ENCODE results near the gene PLCL2.
A peak's percentile ranks its signal among the peaks of the same experiment; 100 is the strongest.
"Not testable (repeated sequence)": the region's sequence is repeated elsewhere in the genome, so short reads cannot be mapped to it uniquely, and the experiment has no call there.

The PLCL2 gene

GRCh38 chr3:16918683-16919025 is 33.9 kb downstream of the PLCL2 start:
- DNase-seq, result no peak

GRCh38 chr3:16923112-16923511 is 38.4 kb downstream of the PLCL2 start:
- DNase-seq, result no peak

- no peak for DNase-seq
Observed at GRCh38 chr3:16927485-16927884, 42.7 kb downstream of the PLCL2 start.

GRCh38 chr3:16928386-16929132 is 43.8 kb downstream of the PLCL2 start:
- DNase-seq, result no peak

- no peak for DNase-seq
Observed at GRCh38 chr3:16929311-16929710, 44.6 kb downstream of the PLCL2 start.

- DNase-seq, result no peak
Observed at GRCh38 chr3:16932877-16933276, 48.1 kb downstream of the PLCL2 start.

- DNase-seq, result no peak
Observed at GRCh38 chr3:16935781-16936180, 51.0 kb downstream of the PLCL2 start.

- DNase-seq, result peak; percentile 38
Observed at GRCh38 chr3:16936233-16936632, 51.5 kb downstream of the PLCL2 start.

- no peak for DNase-seq
Observed at GRCh38 chr3:16936676-16937230, 52.0 kb downstream of the PLCL2 start.

- no peak for DNase-seq
Observed at GRCh38 chr3:16937326-16937845, 52.6 kb downstream of the PLCL2 start.

- no peak for DNase-seq
Observed at GRCh38 chr3:16940769-16941700, 56.3 kb downstream of the PLCL2 start.

- no peak for DNase-seq
Observed at GRCh38 chr3:16942955-16943354, 58.2 kb downstream of the PLCL2 start.

- DNase-seq, result no peak
Observed at GRCh38 chr3:16943857-16944256, 59.1 kb downstream of the PLCL2 start.

- DNase-seq, result no peak
Observed at GRCh38 chr3:16944356-16944755, 59.6 kb downstream of the PLCL2 start.

GRCh38 chr3:16945330-16945729 is 60.6 kb downstream of the PLCL2 start:
- no peak for DNase-seq

- no peak for DNase-seq
Observed at GRCh38 chr3:16950282-16950681, 65.5 kb downstream of the PLCL2 start.

- no peak for DNase-seq
Observed at GRCh38 chr3:16950845-16951244, 66.1 kb downstream of the PLCL2 start.

- not testable (repeated sequence) for DNase-seq
Observed at GRCh38 chr3:16957852-16958251, 73.1 kb downstream of the PLCL2 start.

GRCh38 chr3:16960125-16960524 is 75.4 kb downstream of the PLCL2 start:
- no peak for DNase-seq

GRCh38 chr3:16961621-16962205 is 77.0 kb downstream of the PLCL2 start:
- no peak for DNase-seq

- no peak for DNase-seq
Observed at GRCh38 chr3:16975083-16975482, 90.3 kb downstream of the PLCL2 start.

GRCh38 chr3:16978234-16978920 is 93.6 kb downstream of the PLCL2 start:
- DNase-seq, result no peak

GRCh38 chr3:16978921-16979271 is 94.1 kb downstream of the PLCL2 start:
- no peak for DNase-seq

All from CD4-positive, alpha-beta T cell treated with Interleukin-17A for 1 hour (primary cell).